Vein endothelial cell (primary cell): ENCODE results near the gene CDKN2AIP. TPM values are rescaled to one million over a fixed set of nuclear protein-coding genes. Genes with fewer than 3 reads are reported as not detected.

Experiments used
- total RNA-seq: library from RNA; depleted of rRNA; stranded (reverse); fragments of >200 nt; gene quantifications from 2 replicates; pipeline ENCODE4 v1.2.3, GENCODE V29; 2012

Gene CDKN2AIP, protein sequence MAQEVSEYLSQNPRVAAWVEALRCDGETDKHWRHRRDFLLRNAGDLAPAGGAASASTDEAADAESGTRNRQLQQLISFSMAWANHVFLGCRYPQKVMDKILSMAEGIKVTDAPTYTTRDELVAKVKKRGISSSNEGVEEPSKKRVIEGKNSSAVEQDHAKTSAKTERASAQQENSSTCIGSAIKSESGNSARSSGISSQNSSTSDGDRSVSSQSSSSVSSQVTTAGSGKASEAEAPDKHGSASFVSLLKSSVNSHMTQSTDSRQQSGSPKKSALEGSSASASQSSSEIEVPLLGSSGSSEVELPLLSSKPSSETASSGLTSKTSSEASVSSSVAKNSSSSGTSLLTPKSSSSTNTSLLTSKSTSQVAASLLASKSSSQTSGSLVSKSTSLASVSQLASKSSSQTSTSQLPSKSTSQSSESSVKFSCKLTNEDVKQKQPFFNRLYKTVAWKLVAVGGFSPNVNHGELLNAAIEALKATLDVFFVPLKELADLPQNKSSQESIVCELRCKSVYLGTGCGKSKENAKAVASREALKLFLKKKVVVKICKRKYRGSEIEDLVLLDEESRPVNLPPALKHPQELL
- total RNA-seq, result 12.7 and 16.3 TPM in 2 replicates

DNA sequence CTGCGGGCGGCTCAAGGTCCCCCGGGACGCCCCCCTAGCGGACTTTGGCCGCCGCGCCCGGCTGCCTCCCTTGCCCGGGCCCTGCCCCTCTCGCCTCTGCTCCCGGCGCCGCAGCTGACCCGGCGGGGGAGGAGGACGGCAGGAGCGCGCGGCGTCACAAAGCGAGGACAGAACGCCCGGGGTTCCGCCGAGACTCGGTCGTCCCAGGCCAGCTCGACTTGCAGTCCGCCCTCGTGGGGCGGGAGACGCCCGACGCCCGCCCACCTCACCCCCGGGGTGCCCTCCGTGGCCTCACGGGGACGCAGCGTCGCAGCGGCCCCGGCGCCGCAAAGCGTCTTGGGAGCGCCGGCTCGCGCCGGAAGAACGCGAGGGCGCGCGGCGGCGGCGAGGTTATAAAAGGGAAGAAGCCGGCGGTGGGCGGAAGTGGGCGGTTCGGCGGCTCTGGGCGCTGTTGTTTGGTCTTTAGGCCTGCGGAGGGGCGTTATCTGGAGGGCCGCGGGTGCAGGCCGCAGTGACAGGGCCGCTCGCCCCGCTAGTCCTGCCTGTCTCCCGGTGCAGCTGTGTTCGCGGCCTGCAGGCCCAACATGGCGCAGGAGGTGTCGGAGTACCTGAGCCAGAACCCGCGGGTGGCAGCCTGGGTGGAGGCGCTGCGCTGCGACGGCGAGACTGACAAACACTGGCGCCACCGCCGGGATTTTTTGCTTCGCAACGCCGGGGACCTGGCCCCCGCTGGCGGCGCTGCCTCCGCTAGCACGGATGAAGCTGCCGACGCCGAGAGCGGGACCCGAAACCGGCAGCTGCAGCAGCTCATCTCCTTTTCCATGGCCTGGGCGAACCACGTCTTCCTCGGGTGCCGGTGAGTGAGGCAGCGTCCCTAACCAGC is at the start of gene CDKN2AIP:
CDKN2AIP (plus strand) TSS at position 423 of the 883 bp plus-strand sequence; CDS start at position 585, 162 bp downstream.

Other genes with a start within 250 kb of the CDKN2AIP start
- 0.10 TPM in 1 of 2 replicates, not detected in the other for gene CLDN22, start 124.4 kb upstream of the CDKN2AIP start, total RNA-seq
- gene CLDN24, start 122.2 kb upstream of the CDKN2AIP start, total RNA-seq, result not detected in 2 replicates
- 3.3 and 7.5 TPM in 2 replicates for gene ING2, start 60.4 kb downstream of the CDKN2AIP start, total RNA-seq
- 13.7 and 19.2 TPM in 2 replicates for gene RWDD4, start 214.5 kb downstream of the CDKN2AIP start, total RNA-seq
- gene TRAPPC11, start 214.7 kb downstream of the CDKN2AIP start, total RNA-seq, result 40.0 and 43.8 TPM in 2 replicates